D721Med (cell line): ENCODE data around the gene HEATR1.

Source experiments
- DNase-seq: peaks from one replicate; pipeline ENCODE4 v3.0.0; 2011; ENCODE audit warnings: low spot score; ENCODE audit not compliant: insufficient read length
- FAIRE-seq: peaks from 2 replicates; lab custom pipeline; 2011; peaks lifted over from hg19 to GRCh38; lab: Jason Lieb, UNC
- TF ChIP-seq, protein P1 (sequence below): IDR thresholded peaks from 2 replicates; pipeline ENCODE4 v1.5.1; 2012; ENCODE audit warnings: mild to moderate bottlenecking, control low read depth; ENCODE audit not compliant: insufficient read depth; ENCODE audit errors: missing control alignments

The HEATR1 gene, protein sequence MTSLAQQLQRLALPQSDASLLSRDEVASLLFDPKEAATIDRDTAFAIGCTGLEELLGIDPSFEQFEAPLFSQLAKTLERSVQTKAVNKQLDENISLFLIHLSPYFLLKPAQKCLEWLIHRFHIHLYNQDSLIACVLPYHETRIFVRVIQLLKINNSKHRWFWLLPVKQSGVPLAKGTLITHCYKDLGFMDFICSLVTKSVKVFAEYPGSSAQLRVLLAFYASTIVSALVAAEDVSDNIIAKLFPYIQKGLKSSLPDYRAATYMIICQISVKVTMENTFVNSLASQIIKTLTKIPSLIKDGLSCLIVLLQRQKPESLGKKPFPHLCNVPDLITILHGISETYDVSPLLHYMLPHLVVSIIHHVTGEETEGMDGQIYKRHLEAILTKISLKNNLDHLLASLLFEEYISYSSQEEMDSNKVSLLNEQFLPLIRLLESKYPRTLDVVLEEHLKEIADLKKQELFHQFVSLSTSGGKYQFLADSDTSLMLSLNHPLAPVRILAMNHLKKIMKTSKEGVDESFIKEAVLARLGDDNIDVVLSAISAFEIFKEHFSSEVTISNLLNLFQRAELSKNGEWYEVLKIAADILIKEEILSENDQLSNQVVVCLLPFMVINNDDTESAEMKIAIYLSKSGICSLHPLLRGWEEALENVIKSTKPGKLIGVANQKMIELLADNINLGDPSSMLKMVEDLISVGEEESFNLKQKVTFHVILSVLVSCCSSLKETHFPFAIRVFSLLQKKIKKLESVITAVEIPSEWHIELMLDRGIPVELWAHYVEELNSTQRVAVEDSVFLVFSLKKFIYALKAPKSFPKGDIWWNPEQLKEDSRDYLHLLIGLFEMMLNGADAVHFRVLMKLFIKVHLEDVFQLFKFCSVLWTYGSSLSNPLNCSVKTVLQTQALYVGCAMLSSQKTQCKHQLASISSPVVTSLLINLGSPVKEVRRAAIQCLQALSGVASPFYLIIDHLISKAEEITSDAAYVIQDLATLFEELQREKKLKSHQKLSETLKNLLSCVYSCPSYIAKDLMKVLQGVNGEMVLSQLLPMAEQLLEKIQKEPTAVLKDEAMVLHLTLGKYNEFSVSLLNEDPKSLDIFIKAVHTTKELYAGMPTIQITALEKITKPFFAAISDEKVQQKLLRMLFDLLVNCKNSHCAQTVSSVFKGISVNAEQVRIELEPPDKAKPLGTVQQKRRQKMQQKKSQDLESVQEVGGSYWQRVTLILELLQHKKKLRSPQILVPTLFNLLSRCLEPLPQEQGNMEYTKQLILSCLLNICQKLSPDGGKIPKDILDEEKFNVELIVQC (N-terminal part only)

GRCh38 chr1:236603991-236604904 is at the start of gene HEATR1:
Gene HEATR1, minus strand, starts transcription at chr1:236604516. Its CDS starts 421 bp downstream, at chr1:236604095.
- DNase-seq: peak; percentile 77
- FAIRE-seq: peak; percentile 90
- TF ChIP-seq, protein P1, sequence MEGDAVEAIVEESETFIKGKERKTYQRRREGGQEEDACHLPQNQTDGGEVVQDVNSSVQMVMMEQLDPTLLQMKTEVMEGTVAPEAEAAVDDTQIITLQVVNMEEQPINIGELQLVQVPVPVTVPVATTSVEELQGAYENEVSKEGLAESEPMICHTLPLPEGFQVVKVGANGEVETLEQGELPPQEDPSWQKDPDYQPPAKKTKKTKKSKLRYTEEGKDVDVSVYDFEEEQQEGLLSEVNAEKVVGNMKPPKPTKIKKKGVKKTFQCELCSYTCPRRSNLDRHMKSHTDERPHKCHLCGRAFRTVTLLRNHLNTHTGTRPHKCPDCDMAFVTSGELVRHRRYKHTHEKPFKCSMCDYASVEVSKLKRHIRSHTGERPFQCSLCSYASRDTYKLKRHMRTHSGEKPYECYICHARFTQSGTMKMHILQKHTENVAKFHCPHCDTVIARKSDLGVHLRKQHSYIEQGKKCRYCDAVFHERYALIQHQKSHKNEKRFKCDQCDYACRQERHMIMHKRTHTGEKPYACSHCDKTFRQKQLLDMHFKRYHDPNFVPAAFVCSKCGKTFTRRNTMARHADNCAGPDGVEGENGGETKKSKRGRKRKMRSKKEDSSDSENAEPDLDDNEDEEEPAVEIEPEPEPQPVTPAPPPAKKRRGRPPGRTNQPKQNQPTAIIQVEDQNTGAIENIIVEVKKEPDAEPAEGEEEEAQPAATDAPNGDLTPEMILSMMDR: no peak

DNA sequence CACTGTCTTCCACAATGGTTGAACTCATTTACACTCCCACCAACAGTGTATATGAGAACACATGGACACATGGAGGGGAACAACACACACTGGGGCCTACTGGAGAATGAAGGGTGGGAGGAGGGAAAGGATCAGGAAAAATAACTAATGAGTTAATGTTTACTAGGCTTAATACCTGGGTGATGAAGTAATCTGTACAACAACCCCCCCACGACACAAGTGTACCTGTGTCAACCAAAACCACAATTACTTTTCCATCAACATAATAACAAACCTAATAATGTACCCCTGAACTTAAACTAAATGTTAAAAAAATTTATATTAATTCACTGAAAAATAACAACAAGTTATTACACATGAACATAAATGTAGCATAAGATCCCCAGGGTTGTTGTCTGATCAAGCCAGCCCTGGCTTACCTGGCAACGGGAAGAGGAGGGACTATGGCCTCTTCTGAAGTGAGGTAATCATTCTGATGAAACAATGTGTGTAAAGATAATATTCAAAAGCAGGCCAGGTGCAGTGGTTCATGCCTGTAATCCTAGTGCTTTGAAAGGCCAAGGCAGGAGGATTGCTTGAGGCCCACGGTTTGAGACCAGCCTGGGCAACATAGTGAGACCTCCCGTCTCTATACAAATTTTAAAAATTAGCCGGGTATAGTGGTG is 40.8 kb upstream of the HEATR1 start:
- TF ChIP-seq, protein P1: no peak
- FAIRE-seq: no peak
- no peak for DNase-seq

DNA sequence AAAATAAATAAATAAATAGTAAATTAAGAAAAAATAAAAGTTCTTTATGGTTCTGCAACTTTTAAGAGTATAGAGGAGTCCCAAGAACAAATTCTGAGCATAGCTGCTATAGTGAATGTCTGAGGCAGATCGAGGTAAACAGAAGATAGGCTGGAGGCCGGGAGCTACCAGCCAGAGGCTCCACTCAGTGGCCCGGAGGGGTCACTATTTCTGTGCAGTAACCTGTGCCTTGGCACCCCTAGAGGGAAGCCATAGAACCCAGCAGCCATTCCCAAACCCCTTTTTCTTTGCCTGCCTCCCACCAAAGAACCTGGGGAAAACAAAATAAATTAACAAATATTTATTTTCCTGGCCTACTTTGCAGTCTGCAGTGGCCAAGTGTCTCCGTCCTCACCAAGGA is 38.4 kb upstream of the HEATR1 start:
- TF ChIP-seq, protein P1: no peak
- DNase-seq (no peak), FAIRE-seq (no peak)

GRCh38 chr1:236639686-236640085 is 35.4 kb upstream of the HEATR1 start:
- no peak for DNase-seq
- no peak for FAIRE-seq
- TF ChIP-seq, protein P1: no peak

GRCh38 chr1:236638945-236639344 is 34.6 kb upstream of the HEATR1 start:
- TF ChIP-seq, protein P1: no peak
- FAIRE-seq (no peak), DNase-seq (no peak)

DNA sequence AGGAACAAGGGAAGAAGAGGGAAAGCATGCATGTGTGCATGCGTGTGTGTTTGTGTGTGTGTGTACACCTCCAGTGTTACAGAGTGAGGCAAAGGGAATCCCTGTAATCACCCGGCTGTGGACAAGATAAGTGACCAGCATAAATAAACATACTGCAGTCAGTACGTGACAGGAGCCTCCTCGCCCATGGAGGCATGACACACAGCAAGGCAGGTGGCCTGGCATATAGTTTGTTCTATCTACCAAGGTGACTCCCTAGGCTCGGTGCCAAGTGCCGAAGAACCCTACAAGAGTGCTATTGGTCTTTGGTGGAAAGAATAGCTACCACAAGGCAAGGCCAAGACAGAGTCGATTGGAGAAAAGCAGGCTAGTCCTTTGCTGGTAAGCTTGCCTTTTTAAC is 31.7 kb upstream of the HEATR1 start:
- no peak for FAIRE-seq
- TF ChIP-seq, protein P1: no peak
- no peak for DNase-seq
